Thyroid gland (tissue), 4 donors: ENCODE results near the gene KCNMB2.

Experiments
- CTCF ChIP-seq, 6 experiments: fragments of 200-600 bp in 3 of 6; fragments of 450-650 bp in 3 of 6; sonication (generic) in 3 of 6; IDR thresholded peaks; one replicate each; pipeline ENCODE4 v1.5.1; 2016 to 2019; ENCODE audit warnings: antibody characterized with exemption in 6 of 6, mild to moderate bottlenecking in 2 of 6, inconsistent platforms in 1 of 6, moderate library complexity in 1 of 6
- POLR2A ChIP-seq, 2 donors: fragments of 450-650 bp; IDR thresholded peaks; one replicate each; pipeline ENCODE4 v1.6.1; 2017; ENCODE audit warnings: antibody characterized with exemption in 2 of 2, mild to moderate bottlenecking in 2 of 2, moderate library complexity in 1 of 2

- TF ChIP-seq CTCF (IDR thresholded peaks at IDR 0.05) (no peak), POLR2A (IDR thresholded peaks at IDR 0.05) (no peak)
Observed at GRCh38 chr3:178822722-178823121, 286.5 kb downstream of the KCNMB2 start.
